SK-N-MC (cell line): ENCODE results near the gene NAA10.

Experiments
- EZH2 ChIP-seq: fragments of 200-600 bp; sonication (generic); IDR thresholded peaks from one replicate; pipeline ENCODE4 v1.6.1; 2017; ENCODE audit warnings: antibody characterized with exemption
- FOXP2 ChIP-seq: optimal IDR thresholded peaks from 2 replicates; pipeline ENCODE3; 2011; ENCODE audit warnings: mild to moderate bottlenecking, moderate library complexity; ENCODE audit not compliant: insufficient read depth; ENCODE audit errors: extremely low read length, control extremely low read depth
- POLR2AphosphoS5 ChIP-seq: IDR thresholded peaks from 2 replicates; pipeline ENCODE4 v1.6.1; 2012; ENCODE audit warnings: mild to moderate bottlenecking, low read depth, low read length, borderline replicate concordance

GRCh38 chrX:153922932-153923857 is 11.6 kb downstream of the NAA10 start:
- TF ChIP-seq EZH2 (no peak), FOXP2 (no peak), POLR2AphosphoS5 (no peak)
